Measurements from ENCODE around the gene TGFBR3.

The TGFBR3 gene

GRCh38 chr1:91651661-91652071, 234.3 kb downstream of the TGFBR3 start:
- H3K9ac ChIP-seq (ENCODE audit: low read length): no peak overlapping the region
- no peak overlapping the region for H3K4me2 ChIP-seq (ENCODE audit: low read length)
- H3K9me3 ChIP-seq (ENCODE audit: insufficient read depth, low read length): no peaks in the 10 kb centered on the region
- no peak overlapping the region for H3K4me3 ChIP-seq (ENCODE audit: low read length)
- H4K20me1 ChIP-seq (ENCODE audit: insufficient read depth, low read length): no peaks in the 10 kb centered on the region
- H2AFZ ChIP-seq (ENCODE audit: low read depth, low read length): no peak overlapping the region
- no peaks in the 10 kb centered on the region for H3K36me3 ChIP-seq (replicated peaks; ENCODE audit: low read depth, low read length)
- no peak overlapping the region for H3K27ac ChIP-seq (ENCODE audit: low read length)
- TF ChIP-seq, protein P1, sequence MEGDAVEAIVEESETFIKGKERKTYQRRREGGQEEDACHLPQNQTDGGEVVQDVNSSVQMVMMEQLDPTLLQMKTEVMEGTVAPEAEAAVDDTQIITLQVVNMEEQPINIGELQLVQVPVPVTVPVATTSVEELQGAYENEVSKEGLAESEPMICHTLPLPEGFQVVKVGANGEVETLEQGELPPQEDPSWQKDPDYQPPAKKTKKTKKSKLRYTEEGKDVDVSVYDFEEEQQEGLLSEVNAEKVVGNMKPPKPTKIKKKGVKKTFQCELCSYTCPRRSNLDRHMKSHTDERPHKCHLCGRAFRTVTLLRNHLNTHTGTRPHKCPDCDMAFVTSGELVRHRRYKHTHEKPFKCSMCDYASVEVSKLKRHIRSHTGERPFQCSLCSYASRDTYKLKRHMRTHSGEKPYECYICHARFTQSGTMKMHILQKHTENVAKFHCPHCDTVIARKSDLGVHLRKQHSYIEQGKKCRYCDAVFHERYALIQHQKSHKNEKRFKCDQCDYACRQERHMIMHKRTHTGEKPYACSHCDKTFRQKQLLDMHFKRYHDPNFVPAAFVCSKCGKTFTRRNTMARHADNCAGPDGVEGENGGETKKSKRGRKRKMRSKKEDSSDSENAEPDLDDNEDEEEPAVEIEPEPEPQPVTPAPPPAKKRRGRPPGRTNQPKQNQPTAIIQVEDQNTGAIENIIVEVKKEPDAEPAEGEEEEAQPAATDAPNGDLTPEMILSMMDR (IDR thresholded peaks at IDR 0.05; ENCODE audit: low read depth, low read length): no peak
- no peak for TF ChIP-seq EZH2phosphoT487 (IDR thresholded peaks at IDR 0.05; ENCODE audit: low read depth)
- peaks cover 24% of the 10 kb centered on the region for H3K4me1 ChIP-seq (ENCODE audit: low read length)
- no peaks in the 10 kb centered on the region for H3K79me2 ChIP-seq (ENCODE audit: low read length)
- no peaks in the 10 kb centered on the region for H3K27me3 ChIP-seq (ENCODE audit: low read depth, low read length)

DNA sequence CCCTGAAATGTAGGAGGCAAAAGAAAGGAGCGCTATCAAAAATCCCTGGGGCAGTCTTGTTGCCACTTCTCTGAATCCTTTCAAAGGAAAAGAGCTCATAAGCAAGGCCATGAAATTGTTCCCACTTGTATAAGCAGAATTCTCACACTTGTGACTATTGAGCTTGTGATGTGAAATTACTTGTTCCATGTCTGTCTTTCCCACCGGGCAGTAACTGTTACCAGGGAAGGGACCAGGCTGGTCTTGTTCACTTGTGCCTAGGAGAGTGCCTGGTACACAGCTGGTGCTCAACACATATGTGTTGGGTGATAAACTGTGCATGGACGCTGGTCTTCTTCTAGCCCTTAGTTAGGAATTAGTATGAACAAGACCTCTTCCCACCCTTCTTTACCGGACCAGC, 234.7 kb downstream of the TGFBR3 start:
- Histone ChIP-seq H3K27ac (ENCODE audit: low read length) (no peak overlapping the region), H3K79me2 (ENCODE audit: low read length) (no peaks in the 10 kb centered on the region), H3K36me3 (replicated peaks; ENCODE audit: low read depth, low read length) (no peaks in the 10 kb centered on the region), H3K9ac (ENCODE audit: low read length) (no peak overlapping the region), H3K4me2 (ENCODE audit: low read length) (no peak overlapping the region), H3K27me3 (ENCODE audit: low read depth, low read length) (no peaks in the 10 kb centered on the region), H3K9me3 (ENCODE audit: insufficient read depth, low read length) (no peaks in the 10 kb centered on the region), H4K20me1 (ENCODE audit: insufficient read depth, low read length) (no peaks in the 10 kb centered on the region), H3K4me3 (ENCODE audit: low read length) (no peak overlapping the region), H3K4me1 (ENCODE audit: low read length) (peaks cover 24% of the 10 kb centered on the region), H2AFZ (ENCODE audit: low read depth, low read length) (no peak overlapping the region)
- TF ChIP-seq EZH2phosphoT487 (IDR thresholded peaks at IDR 0.05; ENCODE audit: low read depth): no peak
- TF ChIP-seq, protein P1 (IDR thresholded peaks at IDR 0.05; ENCODE audit: low read depth, low read length): no peak

DNA sequence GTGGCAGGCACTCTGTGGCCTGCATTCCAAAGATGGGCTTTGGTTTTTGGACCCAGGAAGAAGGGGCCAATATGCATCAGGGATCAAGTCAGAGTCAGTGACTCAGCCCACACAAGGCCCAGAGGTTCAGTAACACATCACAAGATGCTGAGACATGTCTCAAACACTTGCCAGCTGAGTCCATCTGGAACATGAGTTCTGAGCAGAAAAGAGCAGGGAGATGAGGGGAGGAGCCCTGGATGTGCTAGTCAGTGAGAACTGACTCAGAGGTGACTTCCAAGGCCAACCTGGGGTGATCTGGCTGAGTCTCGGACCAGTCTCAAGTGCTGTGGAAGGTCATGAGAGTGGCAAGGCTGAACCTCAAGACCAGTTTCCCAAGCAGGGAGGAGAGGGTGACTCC, 235.2 kb downstream of the TGFBR3 start:
- H3K4me2 ChIP-seq (ENCODE audit: low read length): no peak overlapping the region
- H2AFZ ChIP-seq (ENCODE audit: low read depth, low read length): no peak overlapping the region
- no peaks in the 10 kb centered on the region for H3K27me3 ChIP-seq (ENCODE audit: low read depth, low read length)
- H3K79me2 ChIP-seq (ENCODE audit: low read length): no peaks in the 10 kb centered on the region
- H3K4me1 ChIP-seq (ENCODE audit: low read length): peaks cover 24% of the 10 kb centered on the region
- no peaks in the 10 kb centered on the region for H4K20me1 ChIP-seq (ENCODE audit: insufficient read depth, low read length)
- H3K9ac ChIP-seq (ENCODE audit: low read length): no peak overlapping the region
- no peaks in the 10 kb centered on the region for H3K9me3 ChIP-seq (ENCODE audit: insufficient read depth, low read length)
- TF ChIP-seq EZH2phosphoT487 (IDR thresholded peaks at IDR 0.05; ENCODE audit: low read depth): no peak
- TF ChIP-seq, protein P1 (IDR thresholded peaks at IDR 0.05; ENCODE audit: low read depth, low read length): no peak
- no peak overlapping the region for H3K27ac ChIP-seq (ENCODE audit: low read length)
- H3K4me3 ChIP-seq (ENCODE audit: low read length): no peak overlapping the region
- no peaks in the 10 kb centered on the region for H3K36me3 ChIP-seq (replicated peaks; ENCODE audit: low read depth, low read length)

DNA sequence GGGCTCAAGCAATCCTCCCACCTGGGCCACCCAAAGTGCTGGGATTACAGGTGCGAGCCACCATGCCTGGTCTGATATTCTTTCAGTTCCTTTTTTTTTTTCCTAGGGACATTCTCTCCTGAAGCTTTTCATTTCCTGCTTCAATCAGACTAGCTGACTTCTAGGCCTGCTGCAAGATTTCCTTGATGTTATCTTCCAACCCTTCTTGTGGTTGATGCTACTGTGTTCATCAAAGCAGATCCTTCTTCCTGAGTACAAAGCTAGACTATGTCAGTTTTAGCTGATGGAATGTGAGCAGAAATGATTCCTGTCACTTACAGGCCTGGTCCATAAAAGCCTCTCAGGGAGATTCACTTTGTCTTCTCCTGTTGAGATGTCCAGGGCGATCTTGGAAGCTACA, 238.9 kb downstream of the TGFBR3 start:
- Histone ChIP-seq H4K20me1 (ENCODE audit: insufficient read depth, low read length) (no peaks in the 10 kb centered on the region), H3K79me2 (ENCODE audit: low read length) (no peaks in the 10 kb centered on the region), H3K27me3 (ENCODE audit: low read depth, low read length) (peaks cover 6% of the 10 kb centered on the region; the same call in 1 of the 2 replicates), H3K9me3 (ENCODE audit: insufficient read depth, low read length) (no peaks in the 10 kb centered on the region), H3K27ac (ENCODE audit: low read length) (no peak overlapping the region), H3K4me1 (ENCODE audit: low read length) (peaks cover 7% of the 10 kb centered on the region), H2AFZ (ENCODE audit: low read depth, low read length) (no peak overlapping the region), H3K4me2 (ENCODE audit: low read length) (no peak overlapping the region), H3K36me3 (replicated peaks; ENCODE audit: low read depth, low read length) (no peaks in the 10 kb centered on the region), H3K4me3 (ENCODE audit: low read length) (no peak overlapping the region), H3K9ac (ENCODE audit: low read length) (no peak overlapping the region)
- TF ChIP-seq, protein P1 (IDR thresholded peaks at IDR 0.05; ENCODE audit: low read depth, low read length): no peak

All from OCI-LY3 (cell line).